Hematopoietic multipotent progenitor cell treated with erythropoietin and hydrocortisone succinate and interleukin-3 and kit ligand, for 8 days (in vitro differentiated cells): ENCODE results near the gene STEAP1.
"Not testable (repeated sequence)": the region's sequence is repeated elsewhere in the genome, so short reads cannot be mapped to it uniquely, and the experiment has no call there.

Experiments used
- DNase-seq: peaks from one replicate; pipeline ENCODE4 v3.0.0-alpha.2; 2015

STEAP1 gene

GRCh38 chr7:90153943-90154771 lies at the start of gene STEAP1:
Gene STEAP1, plus strand, starts transcription at chr7:90154469. Its CDS starts 5,320 bp downstream, at chr7:90159789.
- DNase-seq, result peak; percentile 78

GRCh38 chr7:90114972-90115371 lies 39.3 kb upstream of the STEAP1 start:
- not testable (repeated sequence) for DNase-seq

- not testable (repeated sequence) for DNase-seq
Measured at GRCh38 chr7:90118551-90119177, 35.6 kb upstream of the STEAP1 start.

GRCh38 chr7:90119178-90119971 lies 34.9 kb upstream of the STEAP1 start:
- no peak for DNase-seq

- not testable (repeated sequence) for DNase-seq
Measured at GRCh38 chr7:90120205-90120604, 34.1 kb upstream of the STEAP1 start.

- not testable (repeated sequence) for DNase-seq
Measured at GRCh38 chr7:90131746-90132145, 22.5 kb upstream of the STEAP1 start.

GRCh38 chr7:90147079-90147960 lies 6.9 kb upstream of the STEAP1 start:
- not testable (repeated sequence) for DNase-seq

- DNase-seq, result peak; percentile 24
Measured at GRCh38 chr7:90149428-90149827, 4.8 kb upstream of the STEAP1 start.

- DNase-seq, result not testable (repeated sequence)
Measured at GRCh38 chr7:90151884-90152283, 2.4 kb upstream of the STEAP1 start.

GRCh38 chr7:90152642-90153253 lies 1.5 kb upstream of the STEAP1 start:
- peak; percentile 49 for DNase-seq

GRCh38 chr7:90155206-90155605 lies 937 bp downstream of the STEAP1 start:
- DNase-seq, result no peak

- not testable (repeated sequence) for DNase-seq
Measured at GRCh38 chr7:90157331-90157730, 3.1 kb downstream of the STEAP1 start.

- DNase-seq, result not testable (repeated sequence)
Measured at GRCh38 chr7:90157761-90158350, 3.6 kb downstream of the STEAP1 start.

- DNase-seq, result no peak
Measured at GRCh38 chr7:90163534-90163933, 9.3 kb downstream of the STEAP1 start.

GRCh38 chr7:90165724-90166123 lies 11.5 kb downstream of the STEAP1 start:
- DNase-seq, result no peak

- DNase-seq, result no peak
Measured at GRCh38 chr7:90166153-90166552, 11.9 kb downstream of the STEAP1 start.

- no peak for DNase-seq
Measured at GRCh38 chr7:90167361-90167760, 13.1 kb downstream of the STEAP1 start.

- DNase-seq, result no peak
Measured at GRCh38 chr7:90169891-90170290, 15.6 kb downstream of the STEAP1 start.

- no peak for DNase-seq
Measured at GRCh38 chr7:90172121-90172520, 17.9 kb downstream of the STEAP1 start.

- no peak for DNase-seq
Measured at GRCh38 chr7:90172624-90173023, 18.4 kb downstream of the STEAP1 start.

- DNase-seq, result no peak
Measured at GRCh38 chr7:90173127-90173844, 19.0 kb downstream of the STEAP1 start.
